ENCODE measurements around the gene RNU4-1.
A peak's percentile ranks its signal among the peaks of the same experiment; 100 is the strongest.

RNU4-1 gene

DNA sequence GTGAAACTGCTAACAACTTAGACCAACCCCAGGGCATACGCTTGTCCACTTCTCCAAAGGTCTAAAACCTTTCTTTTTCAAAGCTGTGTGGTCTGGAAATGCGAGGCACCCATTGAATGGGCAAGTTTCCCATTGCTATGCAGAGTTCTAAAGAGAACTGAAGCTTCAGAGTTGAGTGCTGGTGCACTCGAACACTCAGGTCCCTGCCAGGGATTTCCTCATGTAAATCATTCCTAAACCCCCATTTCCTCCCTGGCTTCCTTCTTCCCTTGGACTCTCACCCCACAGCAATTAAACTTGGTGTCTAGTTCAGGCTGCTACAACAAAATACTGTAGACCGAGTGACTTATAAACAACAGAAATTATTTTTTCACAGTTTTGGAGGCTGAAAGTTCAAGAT lies 25.3 kb downstream of the RNU4-1 start:
- TF ChIP-seq, protein P1, sequence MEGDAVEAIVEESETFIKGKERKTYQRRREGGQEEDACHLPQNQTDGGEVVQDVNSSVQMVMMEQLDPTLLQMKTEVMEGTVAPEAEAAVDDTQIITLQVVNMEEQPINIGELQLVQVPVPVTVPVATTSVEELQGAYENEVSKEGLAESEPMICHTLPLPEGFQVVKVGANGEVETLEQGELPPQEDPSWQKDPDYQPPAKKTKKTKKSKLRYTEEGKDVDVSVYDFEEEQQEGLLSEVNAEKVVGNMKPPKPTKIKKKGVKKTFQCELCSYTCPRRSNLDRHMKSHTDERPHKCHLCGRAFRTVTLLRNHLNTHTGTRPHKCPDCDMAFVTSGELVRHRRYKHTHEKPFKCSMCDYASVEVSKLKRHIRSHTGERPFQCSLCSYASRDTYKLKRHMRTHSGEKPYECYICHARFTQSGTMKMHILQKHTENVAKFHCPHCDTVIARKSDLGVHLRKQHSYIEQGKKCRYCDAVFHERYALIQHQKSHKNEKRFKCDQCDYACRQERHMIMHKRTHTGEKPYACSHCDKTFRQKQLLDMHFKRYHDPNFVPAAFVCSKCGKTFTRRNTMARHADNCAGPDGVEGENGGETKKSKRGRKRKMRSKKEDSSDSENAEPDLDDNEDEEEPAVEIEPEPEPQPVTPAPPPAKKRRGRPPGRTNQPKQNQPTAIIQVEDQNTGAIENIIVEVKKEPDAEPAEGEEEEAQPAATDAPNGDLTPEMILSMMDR (IDR thresholded peaks at IDR 0.05; ENCODE audit: borderline replicate concordance, insufficient read depth, low read depth, low read length), result no peak
- no peak overlapping the region for H3K4me3 ChIP-seq (ENCODE audit: low read depth, low read length)

DNA sequence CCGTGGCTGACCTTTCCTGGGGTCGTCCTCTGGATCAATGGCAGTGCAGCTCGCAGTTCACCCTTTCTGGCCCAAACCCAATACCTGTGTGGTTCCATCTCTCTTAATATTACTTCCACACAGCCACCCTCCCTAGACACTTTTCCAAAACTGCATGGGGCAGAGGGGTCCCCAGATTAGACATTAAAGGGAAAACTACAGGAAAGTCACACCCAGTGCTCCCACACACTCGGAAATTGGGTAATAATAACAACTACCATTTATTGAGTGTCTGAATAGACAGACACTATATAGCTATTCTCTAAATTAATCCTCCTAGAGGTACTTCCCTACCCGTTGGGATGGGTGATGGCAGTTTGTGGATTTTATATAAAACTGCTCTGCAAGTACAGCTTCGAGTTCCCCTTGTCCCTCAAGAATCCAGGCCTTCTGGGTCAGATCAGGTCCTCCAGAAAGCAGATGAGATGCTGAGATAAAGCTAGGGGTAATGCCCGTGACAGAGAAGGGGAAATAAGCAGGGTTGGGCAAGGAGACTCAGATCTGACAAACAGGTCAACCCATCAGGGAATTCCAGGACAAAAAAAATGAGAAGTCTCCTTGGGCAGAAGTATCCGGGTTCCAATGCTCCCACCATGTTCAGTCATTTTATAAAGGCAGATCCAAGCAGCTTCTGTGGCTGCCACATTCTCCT lies 26.7 kb downstream of the RNU4-1 start:
- no peak overlapping the region for H3K4me3 ChIP-seq (ENCODE audit: low read depth, low read length)
- TF ChIP-seq, protein P1 (IDR thresholded peaks at IDR 0.05; ENCODE audit: borderline replicate concordance, insufficient read depth, low read depth, low read length), result no peak

DNA sequence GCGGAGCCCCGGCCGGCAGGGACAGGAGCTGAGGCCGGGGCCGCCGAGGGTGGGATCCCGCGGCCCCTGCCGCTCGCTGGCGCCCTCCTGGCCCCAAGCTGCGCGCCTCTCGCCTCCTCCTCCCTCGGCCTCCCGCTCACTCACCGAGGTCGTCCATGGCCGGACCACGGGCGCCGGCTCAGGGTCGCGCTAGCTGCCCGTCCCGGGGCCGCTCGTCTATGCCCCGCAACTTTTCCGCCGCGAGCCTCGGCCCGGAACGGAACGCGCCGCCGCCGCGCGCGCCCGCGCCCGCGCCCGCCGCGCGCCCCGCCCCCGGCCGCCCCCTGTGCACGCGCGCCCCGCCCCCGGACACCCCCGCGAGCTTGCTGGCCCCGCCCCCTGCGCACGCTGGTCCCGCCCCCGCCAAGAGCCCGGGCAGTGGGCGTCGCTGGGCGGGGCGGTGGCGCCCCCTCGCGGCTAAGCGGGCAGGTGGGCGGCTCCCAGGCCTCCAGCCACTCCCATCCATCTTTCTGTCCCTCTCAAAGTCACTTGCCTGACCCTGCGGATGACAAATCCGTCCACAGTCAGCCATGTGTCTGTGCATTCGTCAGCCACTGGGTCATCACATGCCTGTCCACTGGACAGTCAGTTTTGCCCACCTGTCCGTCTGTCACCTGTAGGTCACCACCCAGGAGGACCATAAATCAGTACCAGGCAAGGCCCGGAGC lies 27.4 kb downstream of the RNU4-1 start, which contains the start of gene PXN:
PXN (minus strand) TSS at position 258 of the 707 bp plus-strand sequence; CDS start at position 157, 101 bp downstream.
- TF ChIP-seq, protein P1 (IDR thresholded peaks at IDR 0.05; ENCODE audit: borderline replicate concordance, insufficient read depth, low read depth, low read length), result peak; percentile 86
- peak within 1 kb of the TSS; percentile 77 for H3K4me3 ChIP-seq (ENCODE audit: low read depth, low read length)

DNA sequence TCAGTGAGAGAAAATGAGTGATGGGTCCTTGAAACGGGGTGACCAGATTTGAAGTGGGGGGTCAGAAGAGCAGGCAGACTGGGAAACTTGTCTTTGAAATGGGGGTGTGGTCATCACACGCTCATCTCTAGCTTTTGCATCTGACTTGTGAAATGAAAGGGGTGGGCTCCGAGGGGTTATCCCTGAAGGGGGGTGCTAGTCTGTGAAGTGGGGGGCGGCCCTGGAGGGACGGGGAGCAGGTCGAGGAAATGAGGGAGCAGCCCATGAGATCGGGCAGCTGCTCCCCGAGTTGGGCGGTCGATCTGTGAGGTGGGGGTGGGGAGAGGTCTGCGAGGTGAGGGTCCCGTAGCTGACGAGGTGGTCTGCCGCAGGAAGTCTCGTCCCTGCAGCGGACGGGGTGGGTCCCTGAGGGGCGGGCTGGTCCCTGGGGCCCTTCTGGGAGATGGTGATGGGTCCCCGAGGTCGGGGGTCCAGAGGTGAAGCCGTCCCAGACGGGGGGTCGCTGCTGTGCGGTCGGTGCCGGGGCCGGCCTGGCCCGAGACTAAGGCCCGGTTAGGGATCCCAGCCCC lies 28.0 kb downstream of the RNU4-1 start:
- TF ChIP-seq, protein P1 (IDR thresholded peaks at IDR 0.05; ENCODE audit: borderline replicate concordance, insufficient read depth, low read depth, low read length), result no peak

DNA sequence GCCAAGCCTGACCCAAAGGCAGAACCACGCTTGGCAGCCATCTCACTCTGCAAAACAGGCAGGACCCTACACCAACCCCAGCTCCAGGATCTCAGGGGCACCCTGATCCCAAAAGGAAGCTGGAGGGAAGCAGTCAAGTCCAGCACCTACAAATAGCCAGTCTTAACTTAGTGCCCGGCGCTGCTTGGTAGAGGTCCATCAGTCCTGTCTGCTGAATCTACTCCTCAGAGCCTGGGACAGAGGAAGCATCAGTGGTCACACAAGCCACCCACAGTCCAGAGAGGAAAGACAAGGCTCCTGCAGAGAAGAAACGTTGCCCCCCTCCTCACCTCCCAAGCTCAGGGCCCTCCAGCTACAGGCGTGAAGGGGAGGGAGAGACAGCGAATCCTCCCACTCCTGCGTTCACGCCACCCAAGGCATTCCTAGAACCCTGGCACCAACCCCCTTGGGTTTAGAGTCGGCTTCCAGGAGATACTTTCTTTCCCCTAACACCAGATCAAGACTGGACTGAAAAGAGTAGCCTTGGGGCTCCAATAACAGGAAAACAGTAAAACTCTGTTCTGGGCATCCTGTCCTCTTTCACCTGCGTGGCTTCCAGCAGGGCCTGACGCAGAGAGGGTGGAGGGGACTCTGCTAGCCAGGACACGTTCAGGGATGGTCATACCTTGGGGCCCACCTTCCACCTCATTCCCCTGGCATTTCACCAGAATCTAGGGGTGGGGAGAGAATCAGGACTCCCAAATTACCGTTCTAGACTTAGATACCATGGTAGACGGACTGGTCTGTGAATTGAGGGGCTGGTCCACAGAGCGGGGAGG lies 28.7 kb downstream of the RNU4-1 start:
- no peak overlapping the region for H3K4me3 ChIP-seq (ENCODE audit: low read depth, low read length)

More for the DNA sequence above, 28.0 kb downstream of the RNU4-1 start:
- H3K4me3 ChIP-seq (ENCODE audit: low read depth, low read length), result peak overlapping the region; percentile 77

DNA sequence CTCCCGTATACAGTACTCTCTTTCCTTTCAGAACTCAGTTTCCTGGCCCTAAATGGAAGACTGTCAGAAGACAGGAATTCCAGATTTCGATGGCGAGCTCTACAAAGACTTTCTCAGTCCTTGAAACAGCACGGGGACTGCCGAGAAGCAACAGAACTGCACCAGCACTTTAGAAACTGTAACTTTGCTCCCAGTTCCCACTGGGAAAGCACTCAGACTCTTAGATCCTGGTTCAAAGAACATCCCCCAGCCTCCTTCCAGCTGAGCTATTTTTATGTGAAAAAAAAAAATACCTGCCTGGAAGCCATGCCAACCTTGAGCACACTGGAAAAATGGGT lies 29.3 kb downstream of the RNU4-1 start:
- H3K4me3 ChIP-seq (ENCODE audit: low read depth, low read length), result no peak overlapping the region
- TF ChIP-seq, protein P1 (IDR thresholded peaks at IDR 0.05; ENCODE audit: borderline replicate concordance, insufficient read depth, low read depth, low read length), result no peak

More for the DNA sequence above, 28.7 kb downstream of the RNU4-1 start:
- TF ChIP-seq, protein P1 (IDR thresholded peaks at IDR 0.05; ENCODE audit: borderline replicate concordance, insufficient read depth, low read depth, low read length), result no peak
